ENCODE results near the gene TIMM13.

- TF ChIP-seq CTCF (IDR thresholded peaks at IDR 0.05) (no peak), POLR2A (IDR thresholded peaks at IDR 0.05) (no peak)
These were observed 13.1 kb upstream of the TIMM13 start for GRCh38 chr19:2440515-2440914.
